ENCODE results near the gene SPATS2.

SPATS2 gene

DNA sequence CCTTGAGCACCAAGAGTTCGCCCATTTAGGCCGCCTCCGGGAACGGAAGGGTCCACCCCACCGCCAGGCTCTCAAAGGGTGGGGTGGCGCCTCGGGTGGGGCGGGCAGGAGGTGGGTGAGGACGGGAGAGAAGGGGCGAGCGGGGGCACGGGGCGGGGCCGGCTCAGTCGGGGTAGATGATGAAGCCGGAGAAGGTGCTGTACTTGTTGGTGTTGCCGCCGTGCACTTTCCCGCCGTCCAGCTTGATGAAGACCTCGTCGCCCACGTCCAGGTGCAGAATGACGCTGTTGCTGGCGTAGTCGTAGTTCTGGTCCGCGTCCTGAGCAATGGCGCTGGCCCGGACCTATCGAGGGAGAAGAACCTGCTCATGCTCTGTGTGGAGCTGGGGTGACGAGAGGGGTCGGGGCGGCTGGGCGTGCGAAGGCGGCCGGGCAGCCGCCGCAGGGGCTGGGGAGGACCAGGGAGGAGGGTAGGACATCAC is 34.3 kb upstream of the SPATS2 start:
- TF ChIP-seq CEBPB (IDR thresholded peaks at IDR 0.05) (no peak), TEAD4 (IDR thresholded peaks at IDR 0.05) (no peak), EGR1 (IDR thresholded peaks at IDR 0.05) (no peak), TCF12 (IDR thresholded peaks at IDR 0.05; ENCODE audit: low read depth) (no peak), ZBTB7A (IDR thresholded peaks at IDR 0.05; ENCODE audit: low read depth) (no peak), EP300 (IDR thresholded peaks at IDR 0.05; ENCODE audit: borderline replicate concordance) (no peak), TAF1 (IDR thresholded peaks at IDR 0.05; ENCODE audit: low read depth) (no peak), FOXM1 (IDR thresholded peaks at IDR 0.05; ENCODE audit: borderline replicate concordance, low read depth) (no peak), NFIC (IDR thresholded peaks at IDR 0.05) (no peak), CREB1 (IDR thresholded peaks at IDR 0.05; ENCODE audit: low read depth) (no peak), YY1 (IDR thresholded peaks at IDR 0.05; ENCODE audit: low read depth) (no peak)
- TF ChIP-seq, protein P1, sequence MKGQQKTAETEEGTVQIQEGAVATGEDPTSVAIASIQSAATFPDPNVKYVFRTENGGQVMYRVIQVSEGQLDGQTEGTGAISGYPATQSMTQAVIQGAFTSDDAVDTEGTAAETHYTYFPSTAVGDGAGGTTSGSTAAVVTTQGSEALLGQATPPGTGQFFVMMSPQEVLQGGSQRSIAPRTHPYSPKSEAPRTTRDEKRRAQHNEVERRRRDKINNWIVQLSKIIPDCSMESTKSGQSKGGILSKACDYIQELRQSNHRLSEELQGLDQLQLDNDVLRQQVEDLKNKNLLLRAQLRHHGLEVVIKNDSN (IDR thresholded peaks at IDR 0.05): no peak

DNA sequence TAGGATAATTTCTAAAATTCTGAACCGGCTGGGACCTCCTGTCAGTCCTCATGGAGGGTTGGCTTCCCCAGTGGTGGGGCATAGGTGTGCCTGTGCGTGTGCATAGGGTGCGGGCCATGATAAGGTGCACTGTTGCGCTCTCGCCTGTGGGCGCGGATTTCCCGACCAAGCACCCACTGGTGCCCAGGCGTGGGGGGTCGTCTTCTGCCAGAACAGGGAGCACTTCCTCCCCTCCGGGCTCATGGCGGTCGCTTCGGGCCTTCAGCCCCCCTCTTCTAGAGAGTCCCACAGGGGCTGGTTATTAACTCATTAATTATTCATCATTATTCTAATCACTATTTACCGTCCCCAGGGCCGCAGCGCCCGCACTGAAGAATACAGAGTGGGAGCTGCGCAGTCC is 33.0 kb upstream of the SPATS2 start:
- TF ChIP-seq CEBPB (IDR thresholded peaks at IDR 0.05): no peak
- no peak for TF ChIP-seq TCF12 (IDR thresholded peaks at IDR 0.05; ENCODE audit: low read depth)
- TF ChIP-seq YY1 (IDR thresholded peaks at IDR 0.05; ENCODE audit: low read depth): no peak
- TF ChIP-seq, protein P1 (IDR thresholded peaks at IDR 0.05): no peak
- no peak for TF ChIP-seq CREB1 (IDR thresholded peaks at IDR 0.05; ENCODE audit: low read depth)
- no peak for TF ChIP-seq EP300 (IDR thresholded peaks at IDR 0.05; ENCODE audit: borderline replicate concordance)
- no peak for TF ChIP-seq RAD21 (IDR thresholded peaks at IDR 0.05; ENCODE audit: low read depth)
- no peak for TF ChIP-seq NFIC (IDR thresholded peaks at IDR 0.05)

DNA sequence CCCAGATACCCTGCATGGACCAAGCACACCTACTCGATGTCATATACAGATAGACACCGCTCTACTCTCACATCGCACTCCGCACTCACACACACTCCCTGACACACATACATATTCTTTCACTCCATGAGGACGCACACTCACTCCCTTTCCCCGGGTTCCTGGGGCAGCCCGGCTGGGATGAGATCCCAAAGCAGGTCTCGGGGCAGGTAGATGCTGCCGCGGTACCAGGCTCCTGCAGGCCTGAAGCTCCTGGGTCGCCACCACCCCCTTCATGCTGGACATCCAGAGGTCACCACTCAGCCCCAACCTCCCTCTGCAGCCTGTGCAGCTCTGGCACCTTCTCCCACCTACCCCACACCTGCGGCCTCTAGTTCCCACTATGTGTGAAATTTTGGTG is 32.6 kb upstream of the SPATS2 start:
- no peak for TF ChIP-seq TCF12 (IDR thresholded peaks at IDR 0.05; ENCODE audit: low read depth)
- no peak for TF ChIP-seq FOXM1 (IDR thresholded peaks at IDR 0.05; ENCODE audit: borderline replicate concordance, low read depth)
- TF ChIP-seq ZBTB7A (IDR thresholded peaks at IDR 0.05; ENCODE audit: low read depth): no peak
- TF ChIP-seq TAF1 (IDR thresholded peaks at IDR 0.05; ENCODE audit: low read depth): no peak
- TF ChIP-seq CREB1 (IDR thresholded peaks at IDR 0.05; ENCODE audit: low read depth): no peak
- no peak for TF ChIP-seq REST (IDR thresholded peaks at IDR 0.05; ENCODE audit: low read depth)
- TF ChIP-seq TEAD4 (IDR thresholded peaks at IDR 0.05): no peak
- no peak for TF ChIP-seq EP300 (IDR thresholded peaks at IDR 0.05; ENCODE audit: borderline replicate concordance)
- no peak for TF ChIP-seq RAD21 (IDR thresholded peaks at IDR 0.05; ENCODE audit: low read depth)
- TF ChIP-seq NFIC (IDR thresholded peaks at IDR 0.05): no peak
- TF ChIP-seq EGR1 (IDR thresholded peaks at IDR 0.05): no peak
- no peak for TF ChIP-seq CEBPB (IDR thresholded peaks at IDR 0.05)
- TF ChIP-seq YY1 (IDR thresholded peaks at IDR 0.05; ENCODE audit: low read depth): no peak
- no peak for TF ChIP-seq MAX (IDR thresholded peaks at IDR 0.05)
- TF ChIP-seq, protein P1 (IDR thresholded peaks at IDR 0.05): no peak

- TF ChIP-seq REST (IDR thresholded peaks at IDR 0.05; ENCODE audit: low read depth): no peak
Measured at GRCh38 chr12:49335118-49335954, 31.9 kb upstream of the SPATS2 start.

DNA sequence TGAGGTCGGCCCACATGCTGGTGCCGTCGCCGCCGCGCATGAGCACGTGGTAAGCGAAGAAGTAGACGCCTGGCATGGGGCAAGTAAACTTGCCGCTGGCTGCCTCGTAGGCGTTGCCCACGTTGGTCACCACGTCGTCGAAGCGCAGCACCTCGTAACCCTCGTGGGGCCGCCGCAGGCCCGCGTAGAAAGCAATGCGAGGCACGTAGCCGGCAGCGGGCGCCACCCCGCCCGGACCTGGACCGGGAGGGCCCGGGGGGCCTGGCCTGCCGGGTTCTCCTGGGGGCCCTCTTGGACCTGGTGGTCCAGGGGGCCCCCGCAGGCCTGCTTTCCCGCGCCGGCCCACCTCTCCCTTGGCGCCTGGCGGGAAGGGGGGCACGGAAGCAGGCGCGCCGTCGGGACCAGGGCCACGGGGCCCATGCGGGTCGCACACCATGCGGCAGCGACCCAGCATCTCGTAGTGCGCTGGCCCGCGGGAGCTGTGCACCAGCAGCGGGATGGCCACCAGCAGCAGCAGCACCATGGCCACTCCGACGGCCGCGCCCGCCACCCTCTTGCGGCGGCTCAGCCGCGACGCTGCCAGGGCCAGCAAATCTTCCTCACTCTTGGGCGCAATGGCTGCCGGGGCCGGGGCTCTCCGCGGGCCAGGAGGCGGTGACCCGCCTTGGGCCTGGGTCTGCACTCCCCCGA is 31.2 kb upstream of the SPATS2 start:
- no peak for TF ChIP-seq EGR1 (IDR thresholded peaks at IDR 0.05)
- no peak for TF ChIP-seq TCF12 (IDR thresholded peaks at IDR 0.05; ENCODE audit: low read depth)
- TF ChIP-seq TEAD4 (IDR thresholded peaks at IDR 0.05): no peak
- TF ChIP-seq MAX (IDR thresholded peaks at IDR 0.05): no peak
- TF ChIP-seq ZBTB7A (IDR thresholded peaks at IDR 0.05; ENCODE audit: low read depth): no peak
- no peak for TF ChIP-seq EP300 (IDR thresholded peaks at IDR 0.05; ENCODE audit: borderline replicate concordance)
- TF ChIP-seq CEBPB (IDR thresholded peaks at IDR 0.05): no peak
- no peak for TF ChIP-seq RAD21 (IDR thresholded peaks at IDR 0.05; ENCODE audit: low read depth)
- no peak for TF ChIP-seq NFIC (IDR thresholded peaks at IDR 0.05)
- no peak for TF ChIP-seq REST (IDR thresholded peaks at IDR 0.05; ENCODE audit: low read depth)
- TF ChIP-seq YY1 (IDR thresholded peaks at IDR 0.05; ENCODE audit: low read depth): no peak
- TF ChIP-seq CREB1 (IDR thresholded peaks at IDR 0.05; ENCODE audit: low read depth): no peak
- TF ChIP-seq TAF1 (IDR thresholded peaks at IDR 0.05; ENCODE audit: low read depth): no peak
- TF ChIP-seq, protein P1 (IDR thresholded peaks at IDR 0.05): no peak
- TF ChIP-seq FOXM1 (IDR thresholded peaks at IDR 0.05; ENCODE audit: borderline replicate concordance, low read depth): no peak

Measured in Ishikawa (cell line).